Dermis blood vessel endothelial cell (primary cell): ENCODE data around the gene MICOS13. TPM values are rescaled to one million over a fixed set of nuclear protein-coding genes. Genes with fewer than 3 reads are reported as not detected.
A peak's percentile ranks its signal among the peaks of the same experiment; 100 is the strongest.

ENCODE experiments used
- DNase-seq: peaks from one replicate; pipeline ENCODE4 v3.0.0; 2010
- total RNA-seq: library from RNA; depleted of rRNA; stranded (reverse); fragments of >200 nt; gene quantifications from 2 replicates; pipeline ENCODE4 v1.2.3, GENCODE V29; 2014

Gene MICOS13
- total RNA-seq, 1 donor from 2014 or later = 22.3 TPM

- peak; percentile 19 for DNase-seq
These were observed 7.3 kb upstream of the MICOS13 start for GRCh38 chr19:5687360-5688198.

- DNase-seq = peak; percentile 94
These were observed 6.5 kb upstream of the MICOS13 start for GRCh38 chr19:5686647-5687359.

- no peak for DNase-seq
These were observed 6.0 kb upstream of the MICOS13 start for GRCh38 chr19:5686326-5686646.

- DNase-seq = no peak
These were observed 4.5 kb upstream of the MICOS13 start for GRCh38 chr19:5684694-5685430.

- no peak for DNase-seq
These were observed 3.0 kb upstream of the MICOS13 start for GRCh38 chr19:5683177-5683886.

- DNase-seq = no peak
These were observed 1.8 kb upstream of the MICOS13 start for GRCh38 chr19:5682107-5682482.

GRCh38 chr19:5681391-5682106 is 1.2 kb upstream of the MICOS13 start:
- DNase-seq = no peak

GRCh38 chr19:5680084-5680436 is 256 bp downstream of the MICOS13 start:
- no peak for DNase-seq

- peak; percentile 39 for DNase-seq
These were observed 830 bp downstream of the MICOS13 start for GRCh38 chr19:5679289-5680083.

- no peak for DNase-seq
These were observed 2.1 kb downstream of the MICOS13 start for GRCh38 chr19:5678071-5678718.

- DNase-seq = no peak
These were observed 2.7 kb downstream of the MICOS13 start for GRCh38 chr19:5677580-5677979.

- no peak for DNase-seq
These were observed 3.2 kb downstream of the MICOS13 start for GRCh38 chr19:5677136-5677535.

- no peak for DNase-seq
These were observed 3.6 kb downstream of the MICOS13 start for GRCh38 chr19:5676772-5677105.

- DNase-seq = no peak
These were observed 4.1 kb downstream of the MICOS13 start for GRCh38 chr19:5676105-5676771.

- DNase-seq = no peak
These were observed 5.6 kb downstream of the MICOS13 start for GRCh38 chr19:5674714-5675113.

- DNase-seq = no peak
These were observed 6.6 kb downstream of the MICOS13 start for GRCh38 chr19:5673752-5674151.

- DNase-seq = no peak
These were observed 7.4 kb downstream of the MICOS13 start for GRCh38 chr19:5672708-5673459.

GRCh38 chr19:5671600-5671999 is 8.7 kb downstream of the MICOS13 start:
- no peak for DNase-seq

- DNase-seq = no peak
These were observed 11.1 kb downstream of the MICOS13 start for GRCh38 chr19:5669212-5669611.
